ENCODE measurements around the gene MCOLN1.

The MCOLN1 gene

DNA sequence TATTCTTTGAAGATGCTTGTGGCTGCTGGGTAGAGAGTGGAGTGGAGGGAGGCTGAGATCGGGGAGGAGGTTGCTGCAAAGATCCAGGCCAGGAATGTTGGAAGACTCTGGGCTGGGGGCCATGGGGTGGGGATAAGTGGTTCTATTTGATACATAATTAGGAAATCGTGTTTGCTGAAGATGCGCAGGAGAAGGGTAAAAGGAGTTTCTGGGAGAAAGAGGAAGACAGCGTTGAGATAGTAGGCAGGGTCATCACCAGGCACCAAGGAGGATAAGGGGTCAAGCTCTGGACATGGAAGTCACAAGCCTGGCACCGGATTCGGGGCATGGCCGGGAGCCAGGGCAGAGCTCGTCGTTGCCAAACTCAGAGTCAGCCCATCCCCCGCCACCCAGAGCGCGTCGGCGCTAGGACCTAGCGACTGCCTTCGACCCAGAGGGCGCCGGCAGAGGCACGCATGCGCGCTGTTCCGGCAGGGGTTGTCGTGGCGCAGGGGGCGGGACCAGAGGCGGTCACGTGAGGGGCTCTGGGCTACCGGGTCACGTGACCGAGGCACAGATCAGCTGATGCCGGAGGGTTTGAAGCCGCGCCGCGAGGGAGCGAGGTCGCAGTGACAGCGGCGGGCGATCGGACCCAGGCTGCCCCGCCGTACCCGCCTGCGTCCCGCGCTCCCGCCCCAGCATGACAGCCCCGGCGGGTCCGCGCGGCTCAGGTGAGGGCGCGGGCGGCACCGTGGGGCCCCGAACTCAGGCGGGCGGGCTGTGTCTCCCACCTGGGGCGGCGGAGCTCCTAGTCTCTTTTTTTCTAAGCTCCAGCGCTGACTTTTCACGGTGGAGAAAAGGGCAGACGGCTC is at the start of gene MCOLN1:
MCOLN1 (plus strand) TSS at position 553 of the 851 bp plus-strand sequence; CDS start at position 680, 127 bp downstream.
- intact Hi-C loops (cut with DNase I) = loop anchor here (1.0 to 5.0 kb wide), 2 partner anchors 12 to 125 kb away; no protein-coding TSS in a partner anchor
- DNase-seq = peak; percentile 97 to 100 (median 98)

DNA sequence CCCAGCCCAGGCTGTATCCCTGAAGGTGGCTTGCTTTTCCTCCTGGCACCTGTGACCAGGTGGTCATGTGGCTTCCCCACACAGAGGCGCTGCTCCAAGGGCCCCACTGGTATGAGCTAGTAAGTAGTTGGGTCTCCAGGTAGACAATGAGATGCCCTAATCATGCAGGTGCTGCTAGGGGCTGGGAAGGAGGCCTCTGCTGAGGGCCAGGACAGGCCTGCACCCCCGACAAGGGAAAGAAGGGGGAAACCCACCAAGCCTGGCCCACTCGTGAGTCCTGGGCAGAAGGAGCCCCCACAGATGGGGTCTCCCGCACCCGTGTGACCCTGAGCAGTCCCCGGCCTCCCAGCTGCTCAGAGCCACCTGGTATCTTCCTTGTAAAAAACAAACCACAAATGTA is 46.8 kb upstream of the MCOLN1 start:
- intact Hi-C loops (cut with DNase I) = no loop called here
- no peak for DNase-seq

DNA sequence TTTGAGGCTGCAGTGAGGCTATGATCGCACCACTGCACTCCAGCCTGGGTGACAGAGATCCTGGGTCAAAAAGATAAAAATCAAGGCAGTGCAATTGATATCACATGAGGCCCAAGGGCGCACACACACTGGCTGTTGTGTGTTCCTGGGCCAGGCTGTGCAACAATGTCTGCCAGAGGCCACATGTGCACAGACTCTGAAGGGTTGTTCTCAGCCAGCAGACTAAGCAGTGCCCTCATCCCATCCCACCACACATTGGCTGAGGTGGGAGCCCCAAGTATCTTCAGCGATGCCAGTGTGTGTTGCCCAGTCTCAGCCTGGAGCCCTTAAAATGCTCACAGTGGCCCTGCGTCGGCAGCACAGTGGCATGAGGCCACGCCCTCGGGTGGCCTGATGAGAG is 46.2 kb upstream of the MCOLN1 start:
- intact Hi-C loops (cut with DNase I) = no loop called here
- DNase-seq = no peak

DNA sequence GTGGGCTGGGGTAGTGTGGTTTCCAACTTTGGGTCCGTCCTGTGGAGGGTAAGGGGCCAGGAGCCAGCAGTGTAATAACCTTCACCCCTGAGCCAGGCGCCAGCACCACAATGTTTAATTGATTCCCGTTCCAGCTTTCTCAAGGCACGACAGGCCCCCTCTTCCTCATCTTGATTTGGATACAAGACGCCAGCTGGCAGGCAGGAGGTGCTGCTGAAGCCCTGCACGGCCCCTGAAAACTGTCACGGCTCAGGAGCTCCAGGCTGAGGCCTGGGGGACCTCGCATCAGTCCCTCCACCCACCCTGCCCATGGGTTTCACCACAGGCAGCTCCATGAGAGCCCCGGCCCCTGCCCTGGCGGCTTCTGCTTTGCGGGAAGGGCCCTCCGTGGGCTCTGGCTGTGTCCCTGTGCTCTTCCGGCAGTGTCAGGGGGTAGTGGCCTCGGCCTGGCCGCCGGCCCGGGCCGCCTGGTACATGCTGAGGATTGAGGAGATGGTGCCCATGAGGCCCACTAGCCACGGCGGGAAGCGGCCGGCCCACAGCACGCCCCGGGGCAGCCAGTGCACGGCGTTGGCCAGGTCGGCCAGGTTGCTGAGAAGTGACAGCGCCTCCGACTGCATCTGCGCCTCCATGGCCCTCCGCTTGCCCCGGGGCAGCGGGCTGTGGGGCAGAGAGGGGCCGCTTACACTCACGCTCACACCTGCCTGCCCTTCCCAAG is 45.5 kb upstream of the MCOLN1 start:
- intact Hi-C loops (cut with DNase I) = no loop called here
- no peak for DNase-seq

DNA sequence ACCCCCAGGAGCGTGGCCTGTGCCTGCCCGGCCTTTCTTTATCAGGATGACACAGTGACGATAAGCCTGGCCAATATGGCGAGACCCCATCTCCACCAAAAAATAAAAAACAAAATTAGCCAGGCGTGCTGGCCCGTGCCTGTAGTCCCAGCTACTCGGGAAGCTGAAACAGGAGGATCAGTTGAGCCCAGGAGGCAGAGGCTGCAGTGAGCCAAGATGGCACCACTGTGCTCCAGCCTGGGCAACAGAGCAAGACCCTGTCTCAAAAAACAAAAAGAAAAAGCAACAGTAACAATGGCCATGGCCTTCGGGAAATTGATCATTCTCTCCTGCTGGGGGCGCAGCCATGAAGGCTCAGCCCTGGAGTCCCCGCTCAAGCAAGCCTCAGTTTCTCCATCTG is 44.7 kb upstream of the MCOLN1 start:
- intact Hi-C loops (cut with DNase I) = no loop called here
- DNase-seq = no peak

DNA sequence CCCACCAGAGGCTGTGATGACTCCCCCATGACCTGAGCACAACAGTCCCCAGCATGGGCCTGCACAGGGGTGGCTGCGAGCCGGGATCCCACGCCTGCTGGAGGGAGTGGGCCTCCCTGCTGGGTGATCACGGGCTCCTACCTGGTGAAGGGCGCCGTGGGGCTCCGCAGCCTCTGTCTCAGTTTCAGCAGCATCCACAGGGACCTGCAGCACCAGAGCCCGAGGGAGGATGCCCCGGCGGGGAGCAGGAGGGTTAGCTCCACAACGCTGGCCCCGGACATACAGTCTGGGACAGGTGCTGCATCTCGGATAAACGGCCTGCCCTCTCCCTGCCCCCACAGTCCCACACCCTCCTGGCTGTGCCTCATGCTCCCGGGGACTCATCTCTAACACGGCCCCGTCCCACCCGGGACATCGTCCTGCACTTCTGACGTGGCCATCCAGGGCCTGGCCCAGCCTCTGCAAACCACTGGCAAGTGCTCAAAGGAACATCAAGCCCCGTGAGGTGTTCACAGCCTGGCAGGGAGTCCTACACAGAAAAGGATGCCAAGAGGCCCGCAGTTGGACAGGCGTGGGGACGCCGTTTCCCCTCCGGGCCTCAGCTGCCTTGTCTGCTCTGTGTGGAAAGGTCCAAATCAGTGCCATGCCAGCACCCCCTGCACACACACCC is 44.1 kb upstream of the MCOLN1 start:
- no peak for DNase-seq

DNA sequence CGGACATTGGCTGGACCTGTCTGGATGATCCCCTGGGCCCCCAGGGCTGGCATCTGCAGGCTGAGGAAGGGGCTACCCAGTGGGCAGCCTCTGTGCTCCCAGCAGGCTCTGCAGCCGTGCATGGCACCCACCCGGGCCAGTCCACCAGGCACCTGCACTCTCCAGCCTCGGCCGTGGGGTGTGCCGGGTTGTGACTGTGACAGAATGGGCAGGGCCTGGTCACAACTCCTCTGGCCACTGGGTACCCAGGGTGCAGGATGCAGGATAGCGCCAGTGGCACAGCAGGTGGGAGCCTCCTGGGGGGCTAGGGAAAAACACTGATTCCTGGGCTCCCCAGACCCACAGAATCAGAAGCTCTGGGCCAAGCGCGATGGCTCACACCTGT is 43.6 kb upstream of the MCOLN1 start:
- DNase-seq = no peak
- intact Hi-C loops (cut with DNase I) = no loop called here

More for the DNA sequence above, 44.1 kb upstream of the MCOLN1 start:
- intact Hi-C loops (cut with DNase I) = no loop called here

DNA sequence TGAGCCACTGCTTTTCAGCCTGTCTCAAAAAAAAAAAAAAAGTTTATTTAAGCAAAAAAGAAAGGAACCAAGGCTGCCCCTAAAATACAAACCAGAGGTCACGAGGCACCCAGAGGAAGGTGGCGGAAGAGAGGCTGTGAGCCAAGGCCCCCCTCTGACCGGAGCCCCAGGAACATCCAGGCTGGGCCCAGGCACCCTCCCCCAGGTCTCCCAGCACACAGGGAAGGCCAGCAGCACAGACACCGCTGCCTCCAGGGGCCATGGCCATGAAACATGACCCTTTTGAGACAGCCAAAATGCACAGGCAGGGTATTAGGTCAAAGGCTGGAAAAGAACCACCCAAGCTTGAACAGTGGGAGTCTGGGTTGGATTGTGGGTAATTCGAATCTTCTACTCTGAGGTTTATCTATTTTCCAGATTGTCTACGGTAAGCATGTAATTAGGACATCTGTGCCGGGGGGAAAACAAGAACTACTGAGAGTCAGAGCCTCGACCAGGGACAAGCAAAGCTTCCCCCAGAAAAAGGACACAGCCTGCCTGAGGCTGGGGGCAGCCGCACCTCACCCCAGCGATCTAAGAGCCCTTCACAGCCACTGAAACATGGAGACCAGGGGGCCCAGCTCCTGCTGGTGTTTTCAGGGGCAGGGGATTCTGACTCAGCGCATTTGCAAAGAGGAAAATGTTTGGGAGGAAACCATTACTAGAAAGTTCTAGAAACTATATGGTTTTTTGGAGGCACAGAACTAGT is 42.0 kb upstream of the MCOLN1 start:
- no peak for DNase-seq

DNA sequence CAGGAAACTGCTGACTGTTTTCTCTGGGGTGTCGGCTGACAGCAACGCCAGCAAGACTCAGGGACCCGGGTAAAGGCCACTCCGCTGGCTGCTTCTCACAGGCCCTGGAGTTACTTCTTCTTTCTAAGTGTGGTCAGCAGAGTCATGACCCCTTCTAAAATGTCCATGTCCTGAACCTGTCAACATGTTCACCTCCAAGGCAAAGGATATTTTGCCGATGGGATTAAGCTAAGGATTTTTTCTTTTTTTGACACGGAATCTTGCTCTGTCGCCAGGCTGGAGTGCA is 41.5 kb upstream of the MCOLN1 start:
- no peak for DNase-seq
- intact Hi-C loops (cut with DNase I) = no loop called here

More for the DNA sequence above, 42.0 kb upstream of the MCOLN1 start:
- intact Hi-C loops (cut with DNase I) = no loop called here

DNA sequence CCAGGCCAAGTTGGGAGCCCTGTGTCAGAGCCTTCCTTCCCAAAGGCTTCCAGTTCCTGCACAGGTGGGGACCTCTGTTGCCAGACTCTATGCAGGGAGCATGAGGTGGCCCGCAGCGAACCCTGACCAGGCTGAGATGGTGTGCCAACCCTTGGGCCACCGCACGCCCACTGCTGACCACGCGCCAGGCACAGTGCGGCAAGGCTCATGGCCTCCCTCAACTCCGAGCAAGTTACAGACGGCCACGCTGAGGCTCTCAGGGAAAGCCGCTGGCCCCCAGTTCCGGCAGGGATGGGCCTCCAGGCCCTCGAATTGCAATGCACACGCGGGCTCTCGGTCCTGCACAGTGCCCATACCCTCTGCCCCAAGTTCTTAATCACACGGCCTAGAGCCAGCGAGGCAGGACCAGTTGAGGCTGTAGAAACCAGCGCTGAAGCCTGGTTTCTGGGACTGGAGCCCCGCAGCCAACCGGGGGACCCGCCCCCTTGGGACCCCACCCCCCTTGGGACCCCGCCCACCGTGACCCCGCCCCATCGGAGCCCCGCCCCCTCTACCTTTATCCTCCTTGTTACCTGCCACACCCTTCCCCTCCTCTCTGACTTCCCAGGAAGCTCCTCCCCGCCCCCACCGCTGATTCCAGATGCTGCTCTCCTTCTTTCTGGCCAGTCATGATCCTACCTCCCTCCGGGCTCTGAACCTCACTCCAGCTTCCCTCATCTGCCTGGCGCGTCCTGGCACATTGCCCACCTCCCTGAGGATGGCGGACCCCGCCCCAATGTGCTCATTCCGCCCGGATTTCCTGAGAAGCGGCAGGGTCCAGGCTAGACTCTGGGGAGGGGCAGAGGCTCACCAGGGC is 39.6 kb upstream of the MCOLN1 start:
- intact Hi-C loops (cut with DNase I) = no loop called here
- no peak for DNase-seq

DNA sequence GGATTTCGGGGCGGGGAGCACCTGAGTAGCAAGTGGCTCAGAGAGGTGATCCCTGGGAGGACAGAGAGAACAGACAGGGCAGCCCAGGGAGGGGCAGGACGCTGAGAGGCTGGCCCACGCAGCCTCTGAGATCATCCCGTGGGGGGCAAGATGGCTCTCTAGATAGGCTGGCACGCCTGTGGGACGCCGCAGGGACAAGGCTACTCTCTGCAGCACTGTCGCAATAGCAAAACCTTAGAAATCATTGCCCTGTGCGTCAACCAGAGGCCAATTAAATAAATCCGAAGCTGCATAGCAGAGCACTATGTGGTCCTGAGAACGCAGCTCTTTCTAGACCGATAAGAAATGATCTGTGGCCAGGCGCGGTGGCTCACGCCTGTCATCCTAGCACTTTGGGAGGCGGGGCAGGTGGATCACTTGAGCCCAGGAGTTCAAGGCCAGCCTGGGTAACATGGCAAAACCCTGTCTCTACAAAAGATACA is 38.7 kb upstream of the MCOLN1 start:
- no peak for DNase-seq
- intact Hi-C loops (cut with DNase I) = no loop called here

DNA sequence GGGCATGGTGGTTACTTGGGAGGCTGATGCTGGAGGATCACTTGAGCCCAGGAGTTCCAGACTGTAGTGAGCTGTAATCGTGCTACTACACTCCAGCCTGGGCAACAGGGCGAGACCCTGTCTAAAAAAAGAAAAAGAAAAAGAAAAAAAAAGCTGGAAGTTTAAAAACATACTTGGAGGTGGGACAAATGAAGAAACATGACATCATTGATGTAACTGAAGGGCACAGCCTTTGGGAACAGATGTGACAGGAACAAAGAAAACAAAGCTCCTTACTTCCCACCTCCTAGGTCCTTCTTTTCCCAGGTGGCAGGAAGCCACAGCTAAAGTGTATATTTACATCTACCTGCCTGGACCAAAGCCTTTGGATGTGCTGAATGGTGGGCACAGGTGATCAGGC is 35.5 kb upstream of the MCOLN1 start:
- DNase-seq = no peak
- intact Hi-C loops (cut with DNase I) = no loop called here

DNA sequence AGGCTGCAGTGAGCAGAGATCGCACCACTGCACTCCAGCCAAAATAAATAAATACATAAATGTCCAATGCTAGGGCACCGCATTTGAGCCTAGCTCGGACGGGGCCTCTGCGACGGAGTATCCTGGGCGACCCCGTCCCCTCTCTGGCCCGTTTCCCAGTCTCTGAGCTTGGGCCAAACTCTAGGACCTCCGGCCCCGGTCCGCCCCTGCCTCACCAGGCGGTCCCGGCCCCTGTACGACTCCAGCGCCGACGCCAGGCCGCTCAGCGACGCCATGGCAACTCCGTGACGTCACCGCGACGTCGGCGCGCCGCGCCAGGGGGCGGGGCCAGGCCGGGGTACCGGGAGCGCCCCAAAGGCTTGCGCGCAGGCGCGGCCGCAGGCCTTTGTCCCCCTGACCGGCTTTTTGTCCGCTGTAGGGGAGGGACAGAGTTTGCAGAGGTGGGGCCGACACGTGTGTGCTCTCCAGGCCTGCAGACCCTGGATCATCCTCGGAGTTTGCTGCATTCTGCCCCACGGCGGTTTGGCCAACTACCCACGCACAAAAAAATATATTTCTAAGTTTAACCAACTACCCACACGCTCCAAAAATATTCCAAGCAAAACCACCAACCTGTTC is 33.6 kb upstream of the MCOLN1 start, which contains the start of gene PEX11G:
PEX11G (minus strand) TSS at position 300 of the 618 bp plus-strand sequence; CDS start at position 275, 25 bp downstream.
- intact Hi-C loops (cut with DNase I) = loop anchor here (2.0 kb wide), 1 partner anchor 46 kb away; the partner anchor contains the start of gene PNPLA6
- DNase-seq = peak; percentile 81 to 99 (median 91)

DNA sequence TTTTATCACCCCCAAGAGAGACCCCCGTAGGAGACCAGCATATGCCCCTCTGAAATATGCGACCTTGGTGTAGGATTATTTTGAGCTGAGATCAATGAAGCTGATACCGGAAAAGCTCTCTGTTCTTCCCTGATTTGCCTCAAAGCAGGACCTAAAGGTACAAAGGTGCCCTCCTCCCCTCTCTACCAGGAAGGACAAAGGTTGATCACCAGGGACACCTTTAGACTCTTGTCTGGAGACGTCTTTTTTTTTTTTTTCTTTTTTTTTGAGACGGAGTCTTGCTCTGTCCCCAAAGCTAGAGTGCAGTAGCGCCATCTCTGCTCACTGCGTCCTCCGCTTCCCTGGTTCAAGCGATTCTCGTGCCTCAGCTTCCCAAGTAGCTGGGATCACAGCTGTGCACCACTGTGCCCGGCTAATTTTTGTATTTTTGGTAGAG is 32.8 kb upstream of the MCOLN1 start:
- DNase-seq = no peak
- intact Hi-C loops (cut with DNase I) = loop anchor here (2.0 kb wide), 1 partner anchor 45 kb away; the partner anchor contains the start of gene PNPLA6

DNA sequence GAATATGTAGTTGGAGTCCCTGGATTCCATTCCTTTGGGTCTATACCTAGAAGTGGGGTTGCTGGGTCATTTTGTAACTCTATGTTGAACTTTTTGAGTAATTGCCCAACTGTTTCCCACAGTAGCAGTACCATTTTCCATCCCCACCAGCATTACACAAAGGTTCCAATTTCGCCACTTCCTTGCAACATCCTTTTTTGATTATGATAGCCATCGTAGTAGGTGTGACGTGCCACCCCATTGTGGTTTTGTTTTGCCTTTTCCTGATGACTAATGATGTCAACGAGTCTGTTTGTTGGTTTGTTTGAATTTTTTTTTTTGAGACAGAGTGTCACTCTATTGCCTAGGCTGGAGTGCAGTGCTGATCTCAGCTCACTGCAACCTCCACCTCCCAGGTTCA is 30.3 kb upstream of the MCOLN1 start:
- intact Hi-C loops (cut with DNase I) = no loop called here
- DNase-seq = no peak

DNA sequence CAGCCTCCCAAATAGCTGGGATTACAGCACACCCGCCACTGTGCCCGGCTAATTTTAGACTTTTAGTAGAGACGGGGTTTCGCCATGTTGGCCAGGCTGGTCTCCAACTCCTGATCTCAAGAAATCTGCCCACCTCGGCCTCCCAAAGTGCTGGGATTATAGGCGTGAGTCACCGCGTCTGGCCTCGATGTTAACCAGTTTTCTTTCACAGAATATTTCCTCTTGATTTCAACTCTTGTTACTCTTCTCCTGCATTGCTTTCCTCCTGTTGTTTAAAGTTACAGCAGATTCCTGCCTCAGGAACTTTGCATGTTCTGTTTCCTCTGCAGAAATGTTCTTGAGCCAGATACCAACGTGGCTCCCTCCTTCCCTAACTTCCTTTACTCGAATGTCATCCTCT is 29.9 kb upstream of the MCOLN1 start:
- DNase-seq = no peak
- intact Hi-C loops (cut with DNase I) = no loop called here

DNA sequence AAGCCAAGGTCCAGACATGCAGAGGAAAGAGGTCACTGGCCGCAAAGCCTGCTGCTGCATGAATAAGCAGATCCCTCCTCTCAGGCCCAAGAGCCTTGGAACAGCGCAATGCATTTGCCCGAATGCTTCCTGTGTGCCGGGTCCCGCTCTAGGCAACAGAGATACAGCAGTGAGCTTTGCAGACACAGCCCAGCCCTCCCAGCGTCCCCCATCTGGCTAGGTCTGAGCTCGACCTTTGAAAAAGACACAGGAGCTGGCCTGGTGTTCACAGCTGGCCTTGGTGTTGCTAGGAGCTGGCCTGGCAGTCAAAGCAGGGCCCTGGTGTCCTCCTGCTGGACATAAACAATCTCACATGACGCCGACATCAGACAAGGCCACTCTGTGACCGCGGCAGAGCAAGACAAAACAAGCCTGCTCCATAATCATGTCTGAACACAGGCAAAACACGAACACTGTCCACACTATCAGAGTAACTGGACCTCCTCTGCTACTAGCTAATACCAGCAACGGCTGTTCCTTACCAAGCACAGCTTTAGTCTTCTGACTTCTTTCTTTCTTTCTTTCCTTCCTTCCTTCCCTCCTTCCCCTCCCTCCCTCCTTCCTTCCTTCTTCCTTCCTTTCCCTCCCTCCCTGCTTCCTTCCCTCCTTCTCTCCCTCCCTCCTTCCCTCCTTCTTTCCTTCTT is 27.9 kb upstream of the MCOLN1 start:
- intact Hi-C loops (cut with DNase I) = no loop called here

DNA sequence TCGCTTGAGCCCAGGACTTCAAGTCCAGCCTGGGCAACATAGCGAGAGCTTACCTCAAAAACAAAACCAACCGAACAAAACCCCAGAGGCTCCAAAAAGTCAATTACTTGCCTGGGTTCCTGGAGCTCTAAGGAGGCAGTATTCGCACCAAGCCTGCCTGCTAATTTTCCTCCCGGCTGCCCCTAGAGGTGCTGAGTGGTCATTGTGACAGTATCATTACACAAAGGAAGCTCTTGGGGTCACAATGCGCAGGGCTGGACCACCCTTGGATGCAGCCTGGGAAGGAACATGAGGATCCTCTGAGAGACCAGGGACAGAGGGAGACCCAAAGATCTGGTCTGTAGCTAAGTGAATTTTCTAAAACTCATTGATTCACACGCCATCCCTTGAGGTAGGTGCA is 25.1 kb upstream of the MCOLN1 start:
- DNase-seq = no peak
- intact Hi-C loops (cut with DNase I) = no loop called here

More for the DNA sequence above, 27.9 kb upstream of the MCOLN1 start:
- peak; percentile 69 to 97 (median 80) for DNase-seq

Data from posterior cingulate gyrus (tissue), 11 donors.